ENCODE measurements around the gene C5orf46. TPM values are rescaled to one million over a fixed set of nuclear protein-coding genes. Genes with fewer than 3 reads are reported as not detected.

C5orf46 gene
- total RNA-seq, result not detected in 2 replicates

DNA sequence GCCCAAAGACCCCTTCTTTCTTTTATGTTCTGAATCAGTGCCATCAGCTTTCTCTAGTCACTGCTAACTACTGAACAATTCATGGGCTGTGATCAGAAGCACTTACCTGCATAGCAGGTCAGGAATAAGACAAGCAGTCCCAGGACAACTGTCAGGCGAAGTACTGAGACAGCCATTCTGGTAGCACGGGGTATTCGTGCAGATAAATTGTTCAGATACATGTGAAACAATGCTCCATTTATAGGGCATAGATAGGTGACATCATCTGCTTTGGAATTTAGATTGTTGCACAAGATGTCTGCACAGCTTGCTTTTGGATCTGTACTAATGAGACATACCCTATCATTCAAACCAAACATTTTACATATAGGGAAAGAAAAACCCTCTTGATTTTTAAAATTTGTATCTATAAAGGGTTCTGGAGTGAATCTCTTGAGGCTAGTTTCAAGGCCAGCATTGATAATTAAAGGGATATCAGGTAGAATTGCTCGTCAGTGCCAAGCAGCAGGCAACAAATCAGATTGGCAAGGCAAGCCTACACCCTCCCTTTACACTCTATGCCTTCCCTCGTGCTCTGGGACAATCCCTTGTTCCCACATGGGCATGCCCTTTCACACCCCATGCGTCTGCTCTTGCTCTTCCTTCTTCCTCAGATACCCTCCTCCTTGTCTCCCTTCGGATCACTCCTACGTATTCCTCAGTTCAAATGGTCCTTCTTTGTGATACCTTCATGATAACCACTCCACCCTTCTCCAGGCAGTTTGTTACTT is at the start of gene C5orf46:
TSS of gene C5orf46 (minus strand) at position 213 of the 770 bp plus-strand sequence. CDS start at position 176, 37 bp downstream.

DNA sequence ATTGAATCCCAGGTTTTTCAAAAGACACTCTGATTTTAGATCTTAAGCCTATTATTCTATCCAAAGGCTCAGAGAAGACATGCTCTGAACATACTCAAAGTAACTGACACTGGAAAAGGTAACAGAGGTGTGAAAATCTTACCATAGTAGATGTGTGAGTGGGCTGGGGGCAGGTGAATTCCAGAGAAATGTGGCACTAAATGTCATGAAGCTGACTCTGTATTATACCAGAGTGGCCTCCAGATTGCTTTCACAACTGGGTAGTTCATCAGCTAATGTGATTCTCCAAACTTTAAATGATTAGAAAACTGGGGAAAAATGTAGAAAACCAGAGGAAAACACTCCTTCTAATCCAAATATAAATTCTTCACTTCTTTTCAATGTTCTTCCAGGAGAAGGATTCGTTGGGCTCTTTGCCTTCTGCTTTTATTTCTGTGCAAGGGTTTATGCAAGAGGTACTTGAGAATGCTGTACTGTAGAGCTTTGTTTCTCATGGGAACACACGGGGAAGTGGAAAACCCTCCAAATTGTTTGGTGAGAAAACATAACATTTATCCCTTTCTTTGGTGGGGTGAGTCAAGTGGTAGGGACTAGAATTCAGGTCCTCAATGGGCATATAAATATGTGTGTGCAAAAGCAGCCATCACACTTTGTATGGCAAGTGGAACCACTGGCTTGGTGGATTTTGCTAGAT is 28.1 kb downstream of the C5orf46 start, which contains the start of gene SCGB3A2:
TSS of gene SCGB3A2 (plus strand) at position 646 of the 694 bp plus-strand sequence. CDS start 93 bp downstream, outside the sequence.

Other genes with a start within 250 kb of the C5orf46 start
- not detected in 2 replicates for gene JAKMIP2, start 123.8 kb downstream of the C5orf46 start, total RNA-seq
- not detected in 2 replicates for gene SPINK1, start 74.9 kb downstream of the C5orf46 start, total RNA-seq
- gene SCGB3A2, start 27.8 kb downstream of the C5orf46 start, total RNA-seq, result not detected in 2 replicates
- gene SPINK5, start 157.4 kb upstream of the C5orf46 start, total RNA-seq, result 0.09 TPM in 1 of 2 replicates, not detected in the other